Stimulated activated CD4-positive, alpha-beta T cell treated with anti-CD3 and anti-CD28 coated beads, TNF-alpha, amount 100 ng/mL, for 48 hours (primary cell): Measurements from ENCODE around the gene ZNF408.

Experiments
- DNase-seq, 3 donors: peaks; one replicate each; pipeline ENCODE4 v3.0.0-alpha.2; 2020; ENCODE audit warnings: low read depth in 3 of 3

ZNF408 gene

GRCh38 chr11:46726206-46726862 lies 25.5 kb downstream of the ZNF408 start:
- DNase-seq, result no peak

GRCh38 chr11:46727952-46728658 lies 27.3 kb downstream of the ZNF408 start:
- no peak for DNase-seq

GRCh38 chr11:46728659-46729040 lies 27.8 kb downstream of the ZNF408 start:
- no peak for DNase-seq

GRCh38 chr11:46729110-46730027 lies 28.5 kb downstream of the ZNF408 start:
- no peak for DNase-seq

GRCh38 chr11:46731545-46731944 lies 30.7 kb downstream of the ZNF408 start:
- DNase-seq, result no peak

GRCh38 chr11:46733234-46733633 lies 32.4 kb downstream of the ZNF408 start:
- no peak for DNase-seq

GRCh38 chr11:46736146-46736545 lies 35.3 kb downstream of the ZNF408 start:
- DNase-seq, result no peak

GRCh38 chr11:46736615-46737014 lies 35.8 kb downstream of the ZNF408 start:
- no peak for DNase-seq

GRCh38 chr11:46737699-46738098 lies 36.9 kb downstream of the ZNF408 start:
- no peak for DNase-seq

- no peak for DNase-seq
Observed at GRCh38 chr11:46738887-46739286, 38.1 kb downstream of the ZNF408 start.

- DNase-seq, result no peak
Observed at GRCh38 chr11:46741600-46742484, 41.0 kb downstream of the ZNF408 start.

- DNase-seq, result no peak
Observed at GRCh38 chr11:46743043-46743442, 42.2 kb downstream of the ZNF408 start.

- DNase-seq, result no peak
Observed at GRCh38 chr11:46743693-46744339, 43.0 kb downstream of the ZNF408 start.

- no peak for DNase-seq
Observed at GRCh38 chr11:46745328-46745727, 44.5 kb downstream of the ZNF408 start.

GRCh38 chr11:46745995-46746394 lies 45.2 kb downstream of the ZNF408 start:
- no peak for DNase-seq

GRCh38 chr11:46747150-46747549 lies 46.3 kb downstream of the ZNF408 start:
- DNase-seq, result no peak
